Stomach (tissue), 4 donors: ENCODE results near the gene CABLES1.

Experiments used
- CTCF ChIP-seq, 7 experiments: fragments of 450-650 bp in 4 of 7; fragments of 200-600 bp in 3 of 7; sonication (generic) in 3 of 7; IDR thresholded peaks; one replicate each; pipeline ENCODE4 v1.5.1; 2016 to 2019; ENCODE audit warnings: antibody characterized with exemption in 7 of 7, control low read depth in 2 of 7, mild to moderate bottlenecking in 1 of 7
- EP300 ChIP-seq: sonication (generic); formaldehyde crosslinking; IDR thresholded peaks from one replicate; pipeline ENCODE4 v1.6.1; 2017; ENCODE audit warnings: antibody characterized with exemption
- POLR2A ChIP-seq, 4 donors: fragments of 450-650 bp; IDR thresholded peaks; one replicate each; pipeline ENCODE4 v1.6.1; 2016; ENCODE audit warnings: antibody characterized with exemption in 4 of 4, control low read depth in 2 of 4, mild to moderate bottlenecking in 1 of 4, moderate library complexity in 1 of 4
- POLR2AphosphoS5 ChIP-seq, 3 donors: sonication (generic); formaldehyde crosslinking; IDR thresholded peaks; one replicate each; pipeline ENCODE4 v1.6.1; 2016; ENCODE audit warnings: antibody characterized with exemption in 3 of 3

GRCh38 chr18:23227726-23228070 is 92.4 kb downstream of the CABLES1 start:
- no peak for TF ChIP-seq CTCF (IDR thresholded peaks at IDR 0.05)
- TF ChIP-seq EP300: no peak
- TF ChIP-seq POLR2AphosphoS5 (IDR thresholded peaks at IDR 0.05): no peak
- TF ChIP-seq POLR2A (IDR thresholded peaks at IDR 0.05): no peak
